PFSK-1 (cell line): ENCODE data around the gene NFIA.

Source experiments
- POLR2AphosphoS5 ChIP-seq: IDR thresholded peaks from 2 replicates; pipeline ENCODE4 v1.6.1; 2012; ENCODE audit warnings: low read depth, mild to moderate bottlenecking, control low read depth, low read length, moderate library complexity
- SIN3A ChIP-seq: IDR thresholded peaks from 2 replicates; pipeline ENCODE4 v1.6.1; 2012; ENCODE audit warnings: mild to moderate bottlenecking, low read length, moderate library complexity, borderline replicate concordance; ENCODE audit not compliant: insufficient read depth

DNA sequence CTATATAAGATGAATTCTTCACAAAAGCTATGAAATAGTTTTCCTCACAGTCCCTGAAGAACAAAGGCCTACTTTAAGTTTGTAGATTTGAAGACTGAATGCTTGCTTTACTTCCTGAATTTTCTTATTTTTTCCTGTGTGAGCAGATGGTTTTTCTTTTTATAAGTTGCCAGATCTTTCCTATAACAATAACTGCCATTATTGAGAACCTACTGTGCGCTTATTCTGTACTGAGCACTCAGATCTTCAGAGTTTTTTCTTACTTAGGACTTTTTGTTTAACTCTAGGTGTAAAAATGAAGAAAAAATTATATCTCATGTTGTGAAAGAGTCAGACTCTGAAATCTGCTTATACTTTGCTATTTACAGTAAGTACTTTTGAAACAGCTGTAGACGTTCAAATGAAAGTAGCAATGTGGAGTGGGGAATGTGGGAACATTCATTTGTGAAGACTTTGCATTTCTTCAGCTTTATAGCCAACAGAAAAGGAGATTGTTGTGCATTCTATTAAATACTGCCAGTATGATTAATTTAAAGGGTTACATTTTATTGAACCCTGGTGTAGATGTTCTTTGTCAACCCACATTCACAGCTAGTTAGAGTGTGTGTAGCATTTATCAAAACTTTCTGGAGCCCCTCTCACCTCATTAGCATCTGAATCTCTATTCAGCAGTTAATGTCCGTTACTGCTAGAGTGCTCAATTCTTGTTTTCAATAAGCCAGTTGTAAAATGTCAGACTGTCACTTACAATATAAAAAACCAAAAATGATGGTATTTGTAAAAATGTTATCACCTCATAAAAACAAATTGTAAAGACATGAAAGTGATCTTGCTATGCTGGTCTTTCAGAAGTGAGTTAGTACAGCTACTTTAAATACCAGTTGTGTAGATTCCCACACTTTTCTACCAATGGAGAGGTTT, 29.0 kb downstream of the NFIA start:
- TF ChIP-seq POLR2AphosphoS5 (no peak), SIN3A (no peak)
